B cell (primary cell): Measurements from ENCODE around the gene ECE1.

Experiments
- CTCF ChIP-seq: fragments of 200-600 bp; IDR thresholded peaks from one replicate; pipeline ENCODE4 v1.8.0; 2022; ENCODE audit warnings: antibody characterized with exemption, mild to moderate bottlenecking
- EZH2 ChIP-seq: IDR thresholded peaks from 2 replicates; pipeline ENCODE4 v1.6.1; 2012; ENCODE audit warnings: borderline replicate concordance, low read depth, mild to moderate bottlenecking, moderate library complexity, low read length; ENCODE audit not compliant: insufficient read depth, poor library complexity, severe bottlenecking

GRCh38 chr1:21233490-21233889, 56.8 kb downstream of the ECE1 start:
- TF ChIP-seq CTCF (no peak), EZH2 (no peak)
